NCI-H187 treated with DMSO at 0.1 percent for 48 hours (cell line): ENCODE results near the gene SELENOI.
"Not testable (repeated sequence)": the region's sequence is repeated elsewhere in the genome, so short reads cannot be mapped to it uniquely, and the experiment has no call there.

ENCODE experiments used
- DNase-seq: peaks from one replicate; lab custom pipeline; 2025; lab: John Stamatoyannopoulos, UW

SELENOI gene

GRCh38 chr2:26327291-26328272 is 18.4 kb upstream of the SELENOI start:
- no peak for DNase-seq

- not testable (repeated sequence) for DNase-seq
Observed at GRCh38 chr2:26329083-26329482, 16.9 kb upstream of the SELENOI start.

GRCh38 chr2:26330114-26330549 is 15.8 kb upstream of the SELENOI start:
- DNase-seq = peak; percentile 16

GRCh38 chr2:26330604-26331003 is 15.3 kb upstream of the SELENOI start:
- DNase-seq = no peak

GRCh38 chr2:26331321-26331720 is 14.6 kb upstream of the SELENOI start:
- DNase-seq = not testable (repeated sequence)

- no peak for DNase-seq
Observed at GRCh38 chr2:26333293-26333692, 12.7 kb upstream of the SELENOI start.

GRCh38 chr2:26335231-26335630 is 10.7 kb upstream of the SELENOI start:
- DNase-seq = no peak

- DNase-seq = no peak
Observed at GRCh38 chr2:26336719-26337118, 9.2 kb upstream of the SELENOI start.

- no peak for DNase-seq
Observed at GRCh38 chr2:26337298-26337697, 8.6 kb upstream of the SELENOI start.

GRCh38 chr2:26340831-26341230 is 5.1 kb upstream of the SELENOI start:
- DNase-seq = no peak

- DNase-seq = no peak
Observed at GRCh38 chr2:26344581-26345282, 1.2 kb upstream of the SELENOI start.

GRCh38 chr2:26345283-26345544 is 729 bp upstream of the SELENOI start:
- no peak for DNase-seq

GRCh38 chr2:26346454-26347053 is 611 bp downstream of the SELENOI start, which contains the start of gene ADGRF3:
Gene ADGRF3, minus strand, starts transcription at chr2:26346789. Its CDS starts 555 bp downstream, at chr2:26346234.
- DNase-seq = no peak

GRCh38 chr2:26347286-26347865 is 1.4 kb downstream of the SELENOI start:
- DNase-seq = no peak

- DNase-seq = no peak
Observed at GRCh38 chr2:26349690-26350089, 3.7 kb downstream of the SELENOI start.

GRCh38 chr2:26351375-26352090 is 5.6 kb downstream of the SELENOI start:
- DNase-seq = no peak

GRCh38 chr2:26352892-26353291 is 6.9 kb downstream of the SELENOI start:
- DNase-seq = no peak

GRCh38 chr2:26354469-26354868 is 8.5 kb downstream of the SELENOI start:
- DNase-seq = not testable (repeated sequence)

- DNase-seq = no peak
Observed at GRCh38 chr2:26355038-26355995, 9.4 kb downstream of the SELENOI start.

GRCh38 chr2:26356111-26356510 is 10.2 kb downstream of the SELENOI start:
- DNase-seq = no peak
